Endothelial cell of umbilical vein (primary cell): ENCODE data around the gene HSPA12A. TPM values are rescaled to one million over a fixed set of nuclear protein-coding genes. Genes with fewer than 3 reads are reported as not detected.

Source experiments
- BruUV-seq: library from RNA; stranded (reverse); fragments of 400-500 nt; replicated peaks from 2 replicates; lab custom pipeline; 2021; lab: Mats Ljungman, UMichigan
- CTCF ChIA-PET: fragments of 300-600, 350-600 bp; sonication (Branson Sonifier 250); formaldehyde crosslinking; loops from one replicate; lab custom pipeline; 2021; ENCODE audit warnings: antibody characterized with exemption, inconsistent platforms; lab: Charles Lee
- POLR2A ChIA-PET: fragments of 300-600, 350-600 bp; sonication (Branson Sonifier 250); formaldehyde crosslinking; loops from one replicate; lab custom pipeline; 2021; ENCODE audit warnings: antibody characterized with exemption, inconsistent platforms; lab: Charles Lee
- DNase-seq: peaks from one replicate; pipeline ENCODE4 v3.0.0-alpha.2; 2011; ENCODE audit warnings: low read depth, low spot score
- FAIRE-seq: peaks from 2 replicates; lab custom pipeline; 2011; peaks lifted over from hg19 to GRCh38; lab: Jason Lieb, UNC
- H2AFZ ChIP-seq: 2 replicates; pipeline ENCODE4 v1.6.0; 2012; ENCODE audit warnings: low read depth, low read length, control low read depth, inconsistent platforms
- H3K27ac ChIP-seq: 2 replicates; pipeline ENCODE4 v1.5.1; 2011; ENCODE audit warnings: low read depth, mild to moderate bottlenecking, control low read depth, low read length, moderate library complexity; ENCODE audit not compliant: insufficient read depth
- H3K27me3 ChIP-seq, 2 experiments: 2 replicates each; pipeline versions ENCODE4 v1.6.0 to v1.6.1; 2011; ENCODE audit warnings: low read length in 2 of 2, mixed read lengths in 1 of 2; ENCODE audit not compliant: control insufficient read depth in 2 of 2, insufficient read depth in 2 of 2
- H3K36me3 ChIP-seq, 2 experiments: 2 replicates in 1 of 2; 3 replicates in 1 of 2; pipeline ENCODE4 v1.5.1; 2011; ENCODE audit warnings: low read length in 2 of 2, mild to moderate bottlenecking in 1 of 2, moderate library complexity in 1 of 2; ENCODE audit not compliant: control insufficient read depth in 2 of 2, insufficient read depth in 2 of 2; ENCODE audit errors: extremely low read depth in 1 of 2
- H3K4me1 ChIP-seq: 3 replicates; pipeline ENCODE4 v1.5.1; 2011; ENCODE audit warnings: mild to moderate bottlenecking, low read length; ENCODE audit not compliant: control insufficient read depth, insufficient read depth; ENCODE audit errors: extremely low read depth
- H3K4me2 ChIP-seq: 2 replicates; pipeline ENCODE4 v1.6.1; 2011; ENCODE audit warnings: low read length, control low read depth, mixed read lengths; ENCODE audit not compliant: insufficient read depth
- H3K4me3 ChIP-seq, 3 experiments: fragments of 200-600 bp in 1 of 3; sonication (generic), shearing (Covaris generic) in 1 of 3; replicated peaks in 1 of 3; 2 replicates each; pipeline ENCODE4 v1.5.1; 2011 to 2016; ENCODE audit warnings: control low read depth in 3 of 3, low read length in 3 of 3, mild to moderate bottlenecking in 2 of 3, inconsistent platforms in 1 of 3, low read depth in 1 of 3, moderate library complexity in 1 of 3; ENCODE audit not compliant: insufficient read depth in 1 of 3
- H3K79me2 ChIP-seq: 2 replicates; pipeline ENCODE4 v1.6.0; 2012; ENCODE audit warnings: low read length, inconsistent platforms; ENCODE audit not compliant: control insufficient read depth, insufficient read depth
- H3K9ac ChIP-seq: replicated peaks from 2 replicates; pipeline ENCODE3; 2011; ENCODE audit warnings: low read length, control low read depth; ENCODE audit not compliant: insufficient read depth; ENCODE audit errors: extremely low read depth
- H3K9me1 ChIP-seq: replicated peaks from 3 replicates; pipeline ENCODE4 v1.6.0; 2011; ENCODE audit warnings: mild to moderate bottlenecking, low read length; ENCODE audit not compliant: control insufficient read depth, insufficient read depth; ENCODE audit errors: extremely low read depth
- H3K9me3 ChIP-seq: replicated peaks from 2 replicates; pipeline ENCODE4 v1.5.1; 2012; ENCODE audit warnings: low read length, inconsistent platforms; ENCODE audit not compliant: control insufficient read depth, insufficient read depth
- H4K20me1 ChIP-seq: replicated peaks from 2 replicates; pipeline ENCODE3; 2011; ENCODE audit warnings: mild to moderate bottlenecking, low read length; ENCODE audit not compliant: control insufficient read depth, insufficient read depth; ENCODE audit errors: extremely low read depth
- EZH2 ChIP-seq: IDR thresholded peaks from 2 replicates; pipeline ENCODE4 v1.6.1; 2012; ENCODE audit warnings: borderline replicate concordance, low read depth, mild to moderate bottlenecking, moderate library complexity, low read length, inconsistent platforms; ENCODE audit not compliant: severe bottlenecking
- FOS ChIP-seq: IDR thresholded peaks from 2 replicates; pipeline ENCODE4 v1.6.1; 2011; ENCODE audit warnings: mild to moderate bottlenecking, low read length, moderate library complexity, borderline replicate concordance; ENCODE audit not compliant: insufficient read depth
- GATA2 ChIP-seq: IDR thresholded peaks from 2 replicates; pipeline ENCODE4 v1.7.0; 2011; ENCODE audit warnings: low read depth, mild to moderate bottlenecking, moderate library complexity, mixed read lengths, low read length; ENCODE audit not compliant: insufficient read length, insufficient read depth
- JUN ChIP-seq: IDR thresholded peaks from 2 replicates; pipeline ENCODE4 v1.6.1; 2011; ENCODE audit warnings: borderline replicate concordance, low read depth; ENCODE audit not compliant: insufficient read length, insufficient read depth
- MYC ChIP-seq: IDR thresholded peaks from one replicate; pipeline ENCODE4 v1.6.1; 2011; ENCODE audit warnings: mild to moderate bottlenecking, low read depth, low read length
- POLR2A ChIP-seq: IDR thresholded peaks from 2 replicates; pipeline ENCODE4 v1.6.1; 2012; ENCODE audit warnings: low read depth, mild to moderate bottlenecking, control low read depth, low read length
- POLR2AphosphoS5 ChIP-seq: IDR thresholded peaks from 2 replicates; pipeline ENCODE4 v1.6.1; 2012; ENCODE audit warnings: low read depth, mild to moderate bottlenecking, control low read depth, low read length, moderate library complexity; ENCODE audit not compliant: insufficient read depth
- dilution Hi-C: fragments of 300-500 bp; cut with MboI; formaldehyde crosslinking; loops from one replicate; pipeline ENCODE4 v1.15.0; 2019; ENCODE audit warnings: low sequenced_read_pairs; ENCODE audit not compliant: extremely low pct_ligation_motif_present
- intact Hi-C: fragments of 100-400 bp; cut with micrococcal nuclease; formaldehyde crosslinking; loops from one replicate; pipeline ENCODE4 v1.10.0; 2022
- polyA plus RNA-seq, 4 experiments: library from polyadenylated mRNA; depleted of rRNA in 3 of 4; stranded (reverse) in 3 of 4; unstranded in 1 of 4; fragments of >200 nt; gene quantifications; 2 replicates each; pipeline versions ENCODE4 v1.2.1 to v1.2.3, GENCODE V29; 2011 to 2012; ENCODE audit warnings: missing spikeins in 1 of 4
- total RNA-seq: library from RNA; stranded (reverse); gene quantifications from 2 replicates; pipeline ENCODE4 v1.2.3, GENCODE V29; 2021
- TF ChIP-seq, protein P1 (sequence below): IDR thresholded peaks from 2 replicates; pipeline ENCODE4 v1.6.1; 2011; ENCODE audit not compliant: insufficient read depth, insufficient read length
- TF ChIP-seq, protein P2 (sequence below), 2 donors: IDR thresholded peaks; 1 replicate in 1 of 2; 2 replicates in 1 of 2; pipeline ENCODE4 v1.5.1; 2011; ENCODE audit warnings: low read length in 2 of 2, mild to moderate bottlenecking in 2 of 2, moderate library complexity in 2 of 2, control low read depth in 1 of 2, inconsistent platforms in 1 of 2, low read depth in 1 of 2; ENCODE audit not compliant: insufficient read depth in 1 of 2; ENCODE audit errors: extremely low read depth in 1 of 2

Gene HSPA12A
- total and polyA plus RNA-seq, 2 donors (not counting 3 experiments of a cell fraction or from before 2014, with no cell fraction given): 0.22 to 0.29 TPM

DNA sequence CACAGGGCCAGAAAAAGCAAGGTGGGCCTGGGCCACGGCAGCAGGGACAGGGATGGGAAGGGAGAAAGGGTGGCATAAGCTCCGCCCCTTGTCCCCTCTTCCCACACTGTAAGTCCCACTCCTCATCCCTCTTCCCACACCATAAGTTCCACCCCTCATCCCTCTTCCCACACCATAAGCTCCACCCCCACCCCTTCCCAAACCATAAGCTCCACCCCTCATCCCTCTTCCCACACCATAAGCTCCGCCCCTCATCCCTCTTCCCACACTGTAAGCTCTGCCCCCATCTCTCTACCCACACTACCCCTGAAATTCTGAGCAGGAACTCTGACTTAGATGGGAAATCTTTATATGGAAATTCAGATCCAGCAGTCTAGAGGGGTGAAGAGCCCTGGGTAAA is 55.7 kb downstream of the HSPA12A start:
- no peak overlapping the region for H3K27ac ChIP-seq
- no TSS peak for BruUV-seq
- dilution Hi-C loops (no loop called here), intact Hi-C loops (no loop called here)
- H3K9ac ChIP-seq: no peak overlapping the region
- CTCF ChIA-PET: interaction anchor here (2.6 to 3.2 kb wide), 2 partner anchors 101 to 488 kb away, joined by 8 to 19 read pairs; no protein-coding TSS in a partner anchor
- H3K27me3 ChIP-seq: no peaks in the 10 kb centered on the region
- H3K79me2 ChIP-seq: no peaks in the 10 kb centered on the region
- H3K36me3 ChIP-seq: no peaks in the 10 kb centered on the region
- H3K4me2 ChIP-seq: no peak overlapping the region
- no peak for DNase-seq
- no peak for FAIRE-seq
- no peaks in the 10 kb centered on the region for H3K4me1 ChIP-seq
- POLR2A ChIA-PET: no interaction called here
- H2AFZ ChIP-seq: no peak overlapping the region
- H3K4me3 ChIP-seq: no peak overlapping the region
- no peaks in the 10 kb centered on the region for H4K20me1 ChIP-seq
- no peaks in the 10 kb centered on the region for H3K9me1 ChIP-seq
- no peak for TF ChIP-seq GATA2
- TF ChIP-seq MYC: no peak
- TF ChIP-seq POLR2A: no peak
- TF ChIP-seq EZH2: no peak
- TF ChIP-seq, protein P1, sequence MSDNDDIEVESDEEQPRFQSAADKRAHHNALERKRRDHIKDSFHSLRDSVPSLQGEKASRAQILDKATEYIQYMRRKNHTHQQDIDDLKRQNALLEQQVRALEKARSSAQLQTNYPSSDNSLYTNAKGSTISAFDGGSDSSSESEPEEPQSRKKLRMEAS: no peak
- TF ChIP-seq JUN: no peak
- no peak for TF ChIP-seq POLR2AphosphoS5
- TF ChIP-seq FOS: no peak
- TF ChIP-seq, protein P2, sequence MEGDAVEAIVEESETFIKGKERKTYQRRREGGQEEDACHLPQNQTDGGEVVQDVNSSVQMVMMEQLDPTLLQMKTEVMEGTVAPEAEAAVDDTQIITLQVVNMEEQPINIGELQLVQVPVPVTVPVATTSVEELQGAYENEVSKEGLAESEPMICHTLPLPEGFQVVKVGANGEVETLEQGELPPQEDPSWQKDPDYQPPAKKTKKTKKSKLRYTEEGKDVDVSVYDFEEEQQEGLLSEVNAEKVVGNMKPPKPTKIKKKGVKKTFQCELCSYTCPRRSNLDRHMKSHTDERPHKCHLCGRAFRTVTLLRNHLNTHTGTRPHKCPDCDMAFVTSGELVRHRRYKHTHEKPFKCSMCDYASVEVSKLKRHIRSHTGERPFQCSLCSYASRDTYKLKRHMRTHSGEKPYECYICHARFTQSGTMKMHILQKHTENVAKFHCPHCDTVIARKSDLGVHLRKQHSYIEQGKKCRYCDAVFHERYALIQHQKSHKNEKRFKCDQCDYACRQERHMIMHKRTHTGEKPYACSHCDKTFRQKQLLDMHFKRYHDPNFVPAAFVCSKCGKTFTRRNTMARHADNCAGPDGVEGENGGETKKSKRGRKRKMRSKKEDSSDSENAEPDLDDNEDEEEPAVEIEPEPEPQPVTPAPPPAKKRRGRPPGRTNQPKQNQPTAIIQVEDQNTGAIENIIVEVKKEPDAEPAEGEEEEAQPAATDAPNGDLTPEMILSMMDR (IDR thresholded peaks at IDR 0.05; ENCODE audit: extremely low read depth in 1 of 2, insufficient read depth in 1 of 2, low read depth in 1 of 2, low read length in 2 of 2): no peak
- no peaks in the 10 kb centered on the region for H3K9me3 ChIP-seq
